OCI-LY7 (cell line): ENCODE results near the gene PPP1R16B. TPM values are rescaled to one million over a fixed set of nuclear protein-coding genes. Genes with fewer than 3 reads are reported as not detected.

Experiments used
- BruUV-seq: library from RNA; stranded (reverse); fragments of 400-500 nt; replicated peaks from 2 replicates; lab custom pipeline; 2021; lab: Mats Ljungman, UMichigan
- CTCF ChIA-PET: fragments of 300-600 bp; sonication (Branson Sonifier 250); formaldehyde crosslinking; loops from one replicate; lab custom pipeline; 2022; ENCODE audit warnings: antibody characterized with exemption; ENCODE audit not compliant: unreplicated experiment; lab: Charles Lee
- POLR2A ChIA-PET: fragments of 300-600 bp; sonication (Branson Sonifier 250); formaldehyde crosslinking; loops from one replicate; lab custom pipeline; 2022; ENCODE audit warnings: antibody characterized with exemption; lab: Charles Lee
- DNase-seq: peaks from one replicate; pipeline ENCODE4 v3.0.0-alpha.2; 2015; ENCODE audit warnings: low spot score
- H2AFZ ChIP-seq: fragments of 200-600 bp; sonication (generic), shearing (Covaris generic); 2 replicates; pipeline ENCODE4 v1.6.1; 2014; ENCODE audit warnings: mild to moderate bottlenecking, antibody characterized with exemption, low read length, moderate library complexity
- H3K27ac ChIP-seq: fragments of 200-600 bp; sonication (generic); 2 replicates; pipeline ENCODE4 v1.5.1; 2014; ENCODE audit warnings: mixed run types, low read depth, mild to moderate bottlenecking, moderate library complexity, low read length, inconsistent platforms; ENCODE audit not compliant: poor library complexity, severe bottlenecking
- H3K36me3 ChIP-seq: fragments of 200-600 bp; sonication (generic); 2 replicates; pipeline ENCODE4 v1.6.1; 2014; ENCODE audit warnings: mild to moderate bottlenecking, antibody characterized with exemption, low read length, moderate library complexity, mixed read lengths; ENCODE audit not compliant: insufficient read depth
- H3K4me1 ChIP-seq: fragments of 200-600 bp; sonication (generic); 2 replicates; pipeline ENCODE4 v1.5.1; 2014; ENCODE audit warnings: mild to moderate bottlenecking, low read length; ENCODE audit not compliant: insufficient read depth, poor library complexity, severe bottlenecking
- H3K4me2 ChIP-seq: fragments of 200-600 bp; sonication (generic); 2 replicates; pipeline ENCODE4 v1.6.1; 2014; ENCODE audit warnings: mild to moderate bottlenecking, low read length
- H3K4me3 ChIP-seq: fragments of 200-600 bp; sonication (generic); 2 replicates; pipeline ENCODE4 v1.5.1; 2014; ENCODE audit warnings: mild to moderate bottlenecking, low read depth, low read length; ENCODE audit not compliant: poor library complexity, severe bottlenecking
- H3K79me2 ChIP-seq: fragments of 200-600 bp; sonication (generic); 2 replicates; pipeline ENCODE4 v1.6.1; 2016; ENCODE audit warnings: low read depth, mild to moderate bottlenecking, low read length, moderate library complexity, mixed read lengths; ENCODE audit not compliant: insufficient read depth
- H3K9me2 ChIP-seq: fragments of 200-600 bp; sonication (generic); 2 replicates; pipeline ENCODE4 v1.6.1; 2016; ENCODE audit warnings: mild to moderate bottlenecking, low read length, mixed read lengths; ENCODE audit not compliant: insufficient read depth
- H3K9me3 ChIP-seq: fragments of 200-600 bp; sonication (generic); 2 replicates; pipeline ENCODE4 v1.6.1; 2014; ENCODE audit warnings: mild to moderate bottlenecking, mixed run types, low read length, mixed read lengths
- H4K20me1 ChIP-seq: fragments of 200-600 bp; sonication (generic); 2 replicates; pipeline ENCODE4 v1.6.1; 2014; ENCODE audit warnings: mild to moderate bottlenecking, antibody characterized with exemption, low read length, moderate library complexity, mixed read lengths; ENCODE audit not compliant: insufficient read depth
- EZH2phosphoT487 ChIP-seq: fragments of 200-600 bp; sonication (generic); IDR thresholded peaks from 2 replicates; pipeline ENCODE4 v1.6.1; 2018; ENCODE audit warnings: low read depth, borderline replicate concordance, mild to moderate bottlenecking, mixed run types, antibody characterized with exemption, low read length, moderate library complexity, mixed read lengths
- intact Hi-C: fragments of 100-400 bp; cut with micrococcal nuclease; formaldehyde crosslinking; loops from one replicate; pipeline ENCODE4 v1.10.0; 2022; ENCODE audit not compliant: unreplicated experiment
- total RNA-seq, 2 experiments: library from RNA; depleted of rRNA in 1 of 2; stranded (reverse); fragments of >200 nt in 1 of 2; shearing (Covaris generic) in 1 of 2; gene quantifications; 2 replicates each; pipeline ENCODE4 v1.2.3, GENCODE V29; 2014 to 2022
- TF ChIP-seq, protein P1 (sequence below): fragments of 200-600 bp; sonication (generic); conservative IDR thresholded peaks from 2 replicates; pipeline ENCODE4 v1.5.1; 2014; ENCODE audit warnings: mild to moderate bottlenecking, antibody characterized with exemption, low read length, moderate library complexity, mixed read lengths

PPP1R16B gene
- total RNA-seq, 2 experiments from 2014 or later, result 45.4 to 49.7 TPM

DNA sequence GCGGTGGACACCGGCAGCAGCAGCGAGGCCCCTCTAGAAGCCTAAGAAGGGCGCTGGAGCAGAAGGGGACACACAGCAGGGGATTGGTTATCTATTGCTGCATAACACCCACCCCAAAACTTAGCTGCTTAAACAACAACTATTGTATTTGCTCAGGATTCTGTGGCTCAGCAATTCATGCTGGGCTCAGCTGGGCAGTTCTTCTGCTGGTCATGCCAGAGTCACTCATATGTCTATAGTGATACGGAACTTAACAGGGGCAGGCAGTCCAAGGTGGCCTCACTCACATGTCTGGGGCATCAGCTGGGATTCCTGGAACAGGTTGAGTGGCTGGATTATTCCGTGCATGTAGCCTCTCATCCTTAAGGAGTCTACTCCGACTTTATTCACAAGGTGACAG, 17.6 kb upstream of the PPP1R16B start:
- no peak overlapping the region for H3K27ac ChIP-seq
- CTCF ChIA-PET, result no interaction called here
- POLR2A ChIA-PET, result no interaction called here
- H3K4me2 ChIP-seq, result no peak overlapping the region
- H3K9me3 ChIP-seq, result no peaks in the 10 kb centered on the region
- H3K9me2 ChIP-seq, result no peaks in the 10 kb centered on the region
- H3K4me1 ChIP-seq, result peaks cover 8% of the 10 kb centered on the region
- TF ChIP-seq, protein P1, sequence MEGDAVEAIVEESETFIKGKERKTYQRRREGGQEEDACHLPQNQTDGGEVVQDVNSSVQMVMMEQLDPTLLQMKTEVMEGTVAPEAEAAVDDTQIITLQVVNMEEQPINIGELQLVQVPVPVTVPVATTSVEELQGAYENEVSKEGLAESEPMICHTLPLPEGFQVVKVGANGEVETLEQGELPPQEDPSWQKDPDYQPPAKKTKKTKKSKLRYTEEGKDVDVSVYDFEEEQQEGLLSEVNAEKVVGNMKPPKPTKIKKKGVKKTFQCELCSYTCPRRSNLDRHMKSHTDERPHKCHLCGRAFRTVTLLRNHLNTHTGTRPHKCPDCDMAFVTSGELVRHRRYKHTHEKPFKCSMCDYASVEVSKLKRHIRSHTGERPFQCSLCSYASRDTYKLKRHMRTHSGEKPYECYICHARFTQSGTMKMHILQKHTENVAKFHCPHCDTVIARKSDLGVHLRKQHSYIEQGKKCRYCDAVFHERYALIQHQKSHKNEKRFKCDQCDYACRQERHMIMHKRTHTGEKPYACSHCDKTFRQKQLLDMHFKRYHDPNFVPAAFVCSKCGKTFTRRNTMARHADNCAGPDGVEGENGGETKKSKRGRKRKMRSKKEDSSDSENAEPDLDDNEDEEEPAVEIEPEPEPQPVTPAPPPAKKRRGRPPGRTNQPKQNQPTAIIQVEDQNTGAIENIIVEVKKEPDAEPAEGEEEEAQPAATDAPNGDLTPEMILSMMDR, result no peak
- TF ChIP-seq EZH2phosphoT487, result no peak
- no peak for DNase-seq
- H3K79me2 ChIP-seq, result no peaks in the 10 kb centered on the region
- no peak overlapping the region for H2AFZ ChIP-seq
- no peaks in the 10 kb centered on the region for H3K36me3 ChIP-seq
- BruUV-seq, result no TSS peak
- intact Hi-C loops, result no loop called here
- H4K20me1 ChIP-seq, result no peaks in the 10 kb centered on the region
- no peak overlapping the region for H3K4me3 ChIP-seq

DNA sequence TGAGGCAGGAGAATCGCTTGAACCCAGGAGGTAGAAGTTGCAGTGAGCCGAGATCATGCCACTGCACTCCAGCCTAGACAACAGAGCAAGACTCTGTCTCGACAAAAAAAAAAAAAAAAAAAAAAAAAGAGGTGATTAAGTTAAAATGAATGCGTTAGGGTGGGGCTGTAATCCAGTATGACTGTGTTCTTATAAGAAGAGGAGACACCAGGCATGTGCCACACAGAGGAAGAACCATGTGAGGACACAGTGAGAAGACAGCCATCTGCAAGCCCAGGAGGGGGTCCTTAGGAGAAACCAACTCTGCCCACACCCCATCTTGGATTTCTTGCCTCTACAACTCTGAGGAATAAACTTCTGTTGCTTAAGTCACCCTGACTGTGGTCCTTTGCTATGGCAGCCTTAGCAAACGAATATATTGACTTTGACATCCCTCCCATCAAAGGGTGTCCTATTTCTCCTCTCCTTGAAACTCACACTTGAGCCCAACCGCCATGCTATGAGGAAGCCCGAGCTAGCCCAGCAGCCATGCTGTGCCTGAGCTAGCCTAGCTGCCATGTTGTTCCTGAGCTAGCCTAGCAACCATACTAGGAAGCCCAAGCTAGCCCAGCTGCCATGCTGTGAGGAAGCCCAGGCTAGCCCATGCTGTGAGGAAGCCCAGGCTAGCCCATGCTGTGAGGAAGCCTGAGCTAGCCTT, 15.8 kb upstream of the PPP1R16B start:
- Histone ChIP-seq H3K9me2 (no peaks in the 10 kb centered on the region), H3K79me2 (no peaks in the 10 kb centered on the region), H3K4me1 (no peaks in the 10 kb centered on the region), H3K4me2 (no peak overlapping the region), H3K27ac (no peak overlapping the region), H3K4me3 (no peak overlapping the region), H2AFZ (no peak overlapping the region), H4K20me1 (no peaks in the 10 kb centered on the region), H3K36me3 (no peaks in the 10 kb centered on the region), H3K9me3 (no peaks in the 10 kb centered on the region)
- no TSS peak for BruUV-seq
- CTCF ChIA-PET, result interaction anchor here (0.5 to 0.9 kb wide), 2 partner anchors 35 to 95 kb away, joined by 3 read pairs; no protein-coding TSS in a partner anchor
- intact Hi-C loops, result no loop called here
- no peak for DNase-seq
- no peak for TF ChIP-seq EZH2phosphoT487
- POLR2A ChIA-PET, result interaction anchor here (0.6 to 1.7 kb wide), 2 partner anchors 16 to 97 kb away, joined by 4 to 5 read pairs; partner anchors contain the start of gene PPP1R16B

DNA sequence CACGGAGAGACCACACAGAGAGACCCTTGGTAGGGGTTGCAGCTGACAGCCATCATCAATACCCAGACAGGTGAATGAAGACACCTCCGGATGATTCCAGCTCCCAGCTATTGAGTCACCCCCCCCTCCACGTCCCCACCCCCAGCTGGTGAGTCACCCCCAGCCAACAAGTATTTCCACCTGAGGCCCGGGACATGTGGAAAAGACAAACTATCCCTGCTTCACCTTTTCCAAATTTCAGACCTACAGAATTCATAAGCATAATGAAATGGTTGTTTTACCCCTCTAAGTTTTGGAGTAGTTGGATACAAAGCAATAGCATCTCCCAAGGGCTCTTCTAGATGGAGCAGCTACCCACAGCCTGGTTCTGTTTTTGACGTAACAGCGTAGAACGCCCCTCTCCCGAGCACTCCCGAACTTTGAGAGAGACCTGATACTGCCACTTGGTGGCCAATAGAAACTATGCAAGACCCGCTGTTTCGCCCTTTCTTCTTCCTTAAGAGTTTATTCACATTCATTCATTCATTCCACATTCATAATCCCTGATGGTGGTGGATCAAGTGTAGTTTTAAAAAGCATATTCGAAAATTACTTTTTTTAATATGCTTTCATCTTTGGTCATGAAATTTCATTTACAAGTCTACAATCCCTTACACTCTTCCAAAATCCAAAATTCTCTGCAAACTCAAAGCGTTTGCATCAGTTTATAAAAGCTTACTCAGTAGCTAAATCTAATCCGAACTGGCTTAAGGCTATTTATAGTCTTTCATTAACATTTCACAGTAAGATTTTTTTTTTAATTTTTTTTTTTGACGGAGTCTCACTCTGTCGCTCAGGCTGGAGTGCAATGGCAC, 15.1 kb upstream of the PPP1R16B start:
- no peak overlapping the region for H3K4me3 ChIP-seq
- POLR2A ChIA-PET, result interaction anchor here (1.7 kb wide), 1 partner anchor 15 kb away, joined by 4 read pairs; the partner anchor contains the start of gene PPP1R16B
- no peak overlapping the region for H2AFZ ChIP-seq
- CTCF ChIA-PET, result interaction anchor here (0.5 to 0.9 kb wide), 2 partner anchors 36 to 96 kb away, joined by 3 read pairs; no protein-coding TSS in a partner anchor
- H3K79me2 ChIP-seq, result no peaks in the 10 kb centered on the region
- H3K4me1 ChIP-seq, result no peaks in the 10 kb centered on the region
- no peak overlapping the region for H3K27ac ChIP-seq
- no peaks in the 10 kb centered on the region for H4K20me1 ChIP-seq
- DNase-seq, result peak; percentile 53
- no TSS peak for BruUV-seq
- no peak for TF ChIP-seq EZH2phosphoT487
- TF ChIP-seq, protein P1, result peak; percentile 85
- H3K9me2 ChIP-seq, result no peaks in the 10 kb centered on the region
- H3K36me3 ChIP-seq, result no peaks in the 10 kb centered on the region
- H3K9me3 ChIP-seq, result no peaks in the 10 kb centered on the region
- intact Hi-C loops, result no loop called here
- H3K4me2 ChIP-seq, result no peak overlapping the region
